Measurements from ENCODE around the gene RNU11. TPM values are rescaled to one million over a fixed set of nuclear protein-coding genes. Genes with fewer than 3 reads are reported as not detected.

Gene RNU11
- total RNA-seq, 1 experiment from 2014 or later = not detected

DNA sequence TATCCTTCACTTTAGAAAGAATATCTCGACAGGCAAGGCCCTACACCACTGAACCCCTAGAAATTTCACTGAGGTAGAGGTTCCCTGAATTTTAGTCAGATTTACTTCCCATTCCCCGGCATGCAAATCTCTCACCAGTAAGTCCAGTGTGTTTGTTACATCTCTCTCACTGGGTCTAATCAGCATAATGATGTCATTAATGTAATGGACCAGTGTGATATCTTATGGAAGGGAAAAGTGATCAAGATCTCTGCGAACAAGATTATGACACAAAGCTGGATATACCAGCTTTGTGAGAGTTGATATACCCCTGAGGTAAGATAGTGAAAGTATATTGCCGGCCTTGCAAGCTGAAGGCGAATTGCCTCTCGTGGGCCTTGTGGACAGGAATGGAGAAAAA lies 7.9 kb downstream of the RNU11 start:
- no peak overlapping the region for H3K27ac Mint-ChIP-seq
- no peaks in the 10 kb centered on the region for H3K36me3 Mint-ChIP-seq
- H3K27me3 Mint-ChIP-seq (ENCODE audit: low read depth) = no peaks in the 10 kb centered on the region
- DNase-seq (ENCODE audit: low spot score) (no peak), ATAC-seq (no peak)
- POLR2A ChIA-PET = no interaction called here
- H3K4me1 Mint-ChIP-seq = no peaks in the 10 kb centered on the region
- TF ChIP-seq NFYB (CRISPR knock-in tag; conservative IDR thresholded peaks at IDR 0.05; ENCODE audit: low read depth) (no peak), AR (CRISPR knock-in tag; IDR thresholded peaks at IDR 0.05) (no peak)
- CTCF ChIA-PET = interaction anchor here (1.3 to 2.0 kb wide), 2 partner anchors 81 to 221 kb away, joined by 5 to 10 read pairs; partner anchors contain the start of gene YTHDF2
- H3K9me3 Mint-ChIP-seq = no peaks in the 10 kb centered on the region
- no peak overlapping the region for H3K4me3 Mint-ChIP-seq

- H3K27me3 Mint-ChIP-seq (ENCODE audit: low read depth) = no peaks in the 10 kb centered on the region; the same call in 1 of the 2 replicates
- ATAC-seq (no peak), DNase-seq (ENCODE audit: low spot score) (no peak)
- H3K27ac Mint-ChIP-seq = peak overlapping the region; percentile 35
- CTCF ChIA-PET = interaction anchor here (1.0 to 1.2 kb wide), 2 partner anchors 72 to 213 kb away, joined by 3 read pairs; partner anchors contain the start of gene YTHDF2
- H3K36me3 Mint-ChIP-seq = no peaks in the 10 kb centered on the region
- peaks cover 11% of the 10 kb centered on the region for H3K4me1 Mint-ChIP-seq
- H3K9me3 Mint-ChIP-seq = no peaks in the 10 kb centered on the region
- TF ChIP-seq MXD4 (CRISPR knock-in tag; IDR thresholded peaks at IDR 0.05; ENCODE audit: borderline replicate concordance) (no peak), SMAD4 (CRISPR knock-in tag; IDR thresholded peaks at IDR 0.05) (no peak), ZBTB21 (CRISPR knock-in tag; IDR thresholded peaks at IDR 0.05; ENCODE audit: borderline replicate concordance) (no peak), HMGXB4 (CRISPR knock-in tag; IDR thresholded peaks at IDR 0.05) (no peak), JAZF1 (CRISPR knock-in tag; IDR thresholded peaks at IDR 0.05) (no peak), ZNF416 (CRISPR knock-in tag; IDR thresholded peaks at IDR 0.05) (no peak), ZNF121 (CRISPR knock-in tag; IDR thresholded peaks at IDR 0.05) (no peak), ZNF396 (CRISPR knock-in tag; IDR thresholded peaks at IDR 0.05; ENCODE audit: borderline replicate concordance) (no peak), FOXK1 (CRISPR knock-in tag; IDR thresholded peaks at IDR 0.05) (no peak), ZNF232 (CRISPR knock-in tag; IDR thresholded peaks at IDR 0.05) (no peak), SOX15 (CRISPR knock-in tag; IDR thresholded peaks at IDR 0.05) (no peak), IRF2 (CRISPR knock-in tag; IDR thresholded peaks at IDR 0.05; ENCODE audit: borderline replicate concordance, low read depth) (no peak)
- TF ChIP-seq, protein P1, sequence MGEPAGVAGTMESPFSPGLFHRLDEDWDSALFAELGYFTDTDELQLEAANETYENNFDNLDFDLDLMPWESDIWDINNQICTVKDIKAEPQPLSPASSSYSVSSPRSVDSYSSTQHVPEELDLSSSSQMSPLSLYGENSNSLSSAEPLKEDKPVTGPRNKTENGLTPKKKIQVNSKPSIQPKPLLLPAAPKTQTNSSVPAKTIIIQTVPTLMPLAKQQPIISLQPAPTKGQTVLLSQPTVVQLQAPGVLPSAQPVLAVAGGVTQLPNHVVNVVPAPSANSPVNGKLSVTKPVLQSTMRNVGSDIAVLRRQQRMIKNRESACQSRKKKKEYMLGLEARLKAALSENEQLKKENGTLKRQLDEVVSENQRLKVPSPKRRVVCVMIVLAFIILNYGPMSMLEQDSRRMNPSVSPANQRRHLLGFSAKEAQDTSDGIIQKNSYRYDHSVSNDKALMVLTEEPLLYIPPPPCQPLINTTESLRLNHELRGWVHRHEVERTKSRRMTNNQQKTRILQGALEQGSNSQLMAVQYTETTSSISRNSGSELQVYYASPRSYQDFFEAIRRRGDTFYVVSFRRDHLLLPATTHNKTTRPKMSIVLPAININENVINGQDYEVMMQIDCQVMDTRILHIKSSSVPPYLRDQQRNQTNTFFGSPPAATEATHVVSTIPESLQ (CRISPR knock-in tag; IDR thresholded peaks at IDR 0.05) = no peak
- TF ChIP-seq, protein P2, sequence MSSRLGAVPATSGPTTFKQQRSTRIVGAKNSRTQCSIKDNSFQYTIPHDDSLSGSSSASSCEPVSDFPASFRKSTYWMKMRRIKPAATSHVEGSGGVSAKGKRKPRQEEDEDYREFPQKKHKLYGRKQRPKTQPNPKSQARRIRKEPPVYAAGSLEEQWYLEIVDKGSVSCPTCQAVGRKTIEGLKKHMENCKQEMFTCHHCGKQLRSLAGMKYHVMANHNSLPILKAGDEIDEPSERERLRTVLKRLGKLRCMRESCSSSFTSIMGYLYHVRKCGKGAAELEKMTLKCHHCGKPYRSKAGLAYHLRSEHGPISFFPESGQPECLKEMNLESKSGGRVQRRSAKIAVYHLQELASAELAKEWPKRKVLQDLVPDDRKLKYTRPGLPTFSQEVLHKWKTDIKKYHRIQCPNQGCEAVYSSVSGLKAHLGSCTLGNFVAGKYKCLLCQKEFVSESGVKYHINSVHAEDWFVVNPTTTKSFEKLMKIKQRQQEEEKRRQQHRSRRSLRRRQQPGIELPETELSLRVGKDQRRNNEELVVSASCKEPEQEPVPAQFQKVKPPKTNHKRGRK (CRISPR knock-in tag; IDR thresholded peaks at IDR 0.05; ENCODE audit: borderline replicate concordance) = no peak
- no peak overlapping the region for H3K4me3 Mint-ChIP-seq
- POLR2A ChIA-PET = interaction anchor here (0.7 kb wide), 1 partner anchor 1852 kb away, joined by 4 read pairs; no protein-coding TSS in a partner anchor
Observed at GRCh38 chr1:28663871-28664470, 15.6 kb downstream of the RNU11 start.
